ENCODE measurements around the gene GIMAP8.

- no peak for TF ChIP-seq CTCF (IDR thresholded peaks at IDR 0.05; ENCODE audit: insufficient read depth, low read length)
- no peak for TF ChIP-seq REST (IDR thresholded peaks at IDR 0.05; ENCODE audit: insufficient replicate concordance, low read depth)
- no peak for TF ChIP-seq POLR2AphosphoS5 (IDR thresholded peaks at IDR 0.05; ENCODE audit: low read depth)
- TF ChIP-seq GABPA (IDR thresholded peaks at IDR 0.05; ENCODE audit: low read depth), result no peak
These were observed 53.2 kb downstream of the GIMAP8 start for GRCh38 chr7:150503581-150503980.
